Fibroblast of lung (primary cell): ENCODE results near the gene RSPH1.

ENCODE experiments used
- CTCF ChIP-seq, 2 donors: IDR thresholded peaks in 1 of 2; conservative IDR thresholded peaks in 1 of 2; 1 replicate in 1 of 2; 2 replicates in 1 of 2; pipeline ENCODE4 v1.5.1; 2011 to 2012; ENCODE audit warnings: low read length in 2 of 2, control low read depth in 1 of 2, inconsistent platforms in 1 of 2, low read depth in 1 of 2, mild to moderate bottlenecking in 1 of 2
- EZH2 ChIP-seq: IDR thresholded peaks from 2 replicates; pipeline ENCODE4 v1.5.1; 2012; ENCODE audit warnings: low read length, control low read depth, mild to moderate bottlenecking; ENCODE audit errors: missing control alignments

- TF ChIP-seq CTCF (conservative IDR thresholded peaks at IDR 0.05 in 1 of 2, IDR thresholded peaks at IDR 0.05 in 1 of 2; ENCODE audit: low read depth in 1 of 2, low read length in 2 of 2) = no peak
- TF ChIP-seq EZH2 = no peak
Measured at GRCh38 chr21:42439284-42440186, 56.5 kb downstream of the RSPH1 start.
